Mammary epithelial cell (primary cell): ENCODE measurements around the gene ZSCAN26.

ENCODE experiments used
- CTCF ChIP-seq, 2 donors: IDR thresholded peaks in 1 of 2; conservative IDR thresholded peaks in 1 of 2; 2 replicates each; pipeline ENCODE4 v1.5.1; 2011 to 2012; ENCODE audit warnings: inconsistent platforms in 2 of 2, low read length in 2 of 2, mild to moderate bottlenecking in 2 of 2, control low read depth in 1 of 2, low read depth in 1 of 2; ENCODE audit not compliant: insufficient read depth in 1 of 2; ENCODE audit errors: extremely low read depth in 1 of 2
- EZH2 ChIP-seq: IDR thresholded peaks from 2 replicates; pipeline ENCODE4 v1.6.1; 2012; ENCODE audit warnings: low read length, inconsistent platforms, borderline replicate concordance

- TF ChIP-seq CTCF (conservative IDR thresholded peaks at IDR 0.05 in 1 of 2, IDR thresholded peaks at IDR 0.05 in 1 of 2; ENCODE audit: extremely low read depth in 1 of 2, insufficient read depth in 1 of 2, low read depth in 1 of 2, low read length in 2 of 2), result no peak
- no peak for TF ChIP-seq EZH2
Observed at GRCh38 chr6:28311139-28311823, 44.3 kb downstream of the ZSCAN26 start.
